Heart right ventricle (tissue), 16 donors: Measurements from ENCODE around the gene CDO1. TPM values are rescaled to one million over a fixed set of nuclear protein-coding genes. Genes with fewer than 3 reads are reported as not detected.

Experiments
- ATAC-seq, 8 donors: fragments of 200-7000 bp; cut with Tn5 transposase; one replicate each; pipeline ENCODE4 v1.9.1; 2020; ENCODE audit warnings: mild to moderate bottlenecking in 8 of 8, moderate library complexity in 8 of 8, moderate number of reproducible peaks in 1 of 8
- DNase-seq, 2 donors: peaks; one replicate each; pipeline ENCODE4 v3.0.0-alpha.2; 2020
- H3K27ac ChIP-seq, 10 donors: fragments of 200-600 bp; sonication (generic) in 2 of 10; one replicate each; pipeline versions ENCODE4 v1.5.0 to v1.8.0; 2020 to 2022; ENCODE audit warnings: mild to moderate bottlenecking in 3 of 10
- H3K27me3 ChIP-seq, 7 donors: fragments of 200-600 bp; one replicate each; pipeline ENCODE4 v1.8.0; 2021 to 2022; ENCODE audit warnings: mild to moderate bottlenecking in 2 of 7
- H3K36me3 ChIP-seq, 9 donors: fragments of 200-600 bp; sonication (generic) in 1 of 9; one replicate each; pipeline versions ENCODE4 v1.5.0 to v1.8.0; 2020 to 2022; ENCODE audit warnings: mild to moderate bottlenecking in 2 of 9
- H3K4me1 ChIP-seq, 9 donors: fragments of 200-600 bp; sonication (generic) in 1 of 9; one replicate each; pipeline versions ENCODE4 v1.5.0 to v1.8.0; 2020 to 2022; ENCODE audit warnings: mild to moderate bottlenecking in 4 of 9
- H3K4me3 ChIP-seq, 10 donors: fragments of 200-600 bp; sonication (generic) in 2 of 10; one replicate each; pipeline versions ENCODE4 v1.5.0 to v1.8.0; 2020 to 2022; ENCODE audit warnings: mild to moderate bottlenecking in 7 of 10, moderate library complexity in 2 of 10
- H3K9me3 ChIP-seq, 11 donors: fragments of 200-600 bp in 10 of 11; sonication (generic) in 2 of 11; one replicate each; pipeline versions ENCODE4 v1.5.0 to v1.8.0; 2013 to 2022; ENCODE audit warnings: mild to moderate bottlenecking in 2 of 11, control low read depth in 1 of 11, moderate library complexity in 1 of 11
- CTCF ChIP-seq, 9 donors: fragments of 200-600 bp; sonication (generic) in 2 of 9; IDR thresholded peaks; one replicate each; pipeline versions ENCODE4 v1.5.0 to v1.8.0; 2021 to 2022; ENCODE audit warnings: antibody characterized with exemption in 9 of 9, mild to moderate bottlenecking in 5 of 9, moderate library complexity in 1 of 9
- WGBS, 2 donors: extraction: QIAGEN DNeasy Blood & Tissue Kit; methylation state at CpG; one replicate each; pipeline ENCODE4 v1.1.7; 2013; ENCODE audit warnings: inconsistent platforms in 1 of 2; 5-methylcytosine and 5-hydroxymethylcytosine counted together
- intact Hi-C, 10 donors: fragments of 100-400 bp; cut with DNase I; formaldehyde crosslinking; loops; one replicate each; pipeline versions ENCODE4 v1.11.1 to v1.14.2; 2022
- polyA plus RNA-seq, 2 donors: library from polyadenylated mRNA; stranded (reverse); fragments of 200-250 nt; gene quantifications; one replicate each; pipeline ENCODE4 v1.2.3, GENCODE V29; 2013
- total RNA-seq, 10 donors: library from RNA; stranded (reverse); fragmentation: NEBNext Ultra II Directional in 3 of 10; extraction: Animal tissue kit (Norgen Biotek cat#: 25700) in 3 of 10; gene quantifications; one replicate each; pipeline versions ENCODE4 v1.2.1 to v1.2.4, GENCODE V29; 2021 to 2023
- donor health status: Arrhythmogenic right ventricular cardiomyopathy.
- donor health status: ischemic (EF 13 %, LVEDD 7.1; RV severe dilation, severe dysfunction).
- donor health status: healthy with polysubstance abuse.
- donor health status: DM: no; HTN: yes; CAD: no.
- donor health status: DM: no; HTN: no; CAD: no.
- donor health status: ischemic (EF 25% LVEDD 6.9; RV normal size, moderate dysfunction).
- donor health status: ischemic (EF 25% LVEDD 5.7; RV mildly dilated, moderate dysfunction).
- donor health status: healthy.
- donor health status: DM: yes; HTN: yes; CAD: no.
- donor health status: Ischemic cardiomyopathy.
- donor health status: ischemic (EF 35%, LVEDD 5.7; RV mildly dilated, moderate dysfunction).
- donor health status: nonischemic (EF 11% LVEDD 7.7; RV severe dilation, severe dysfunction).
- donor health status: DM: yes; HTN: yes; CAD: no.
- donor health status: PGD.
- donor health status: ischemic (EF 29% LVEDD 5.4; RV normal size, mild dysfunction).
- donor health status: nonischemic (EF 23%, LVEDD 6.1; RV moderate dilation, normal function).

The CDO1 gene
- total and polyA plus RNA-seq, 12 donors, result 2.3 to 14.8 (median 5.0) TPM

- H3K9me3 ChIP-seq, result no peaks in the 10 kb centered on the region
- H3K4me1 ChIP-seq, result no peaks in the 10 kb centered on the region
- TF ChIP-seq CTCF (IDR thresholded peaks at IDR 0.05), result no peak
- WGBS, 2 donors, result 73 to 82% methylated on average over 2 of the region's 2 CpGs
- H3K27me3 ChIP-seq, result no peaks in the 10 kb centered on the region
- ATAC-seq (peak in 1 of 8 donors; percentile 61), DNase-seq (no peak)
- no peak overlapping the region for H3K27ac ChIP-seq
- intact Hi-C loops, result loop anchor here in 1 of 10 donors (2.0 kb wide), 1 partner anchor 15 kb away; no protein-coding TSS in a partner anchor
- peaks cover 0 to 6% (median 0%) of the 10 kb centered on the region in 9 donors for H3K36me3 ChIP-seq
- H3K4me3 ChIP-seq, result no peak overlapping the region
Measured at GRCh38 chr5:115800108-115800507, 16.4 kb downstream of the CDO1 start.

GRCh38 chr5:115798252-115798651, 18.2 kb downstream of the CDO1 start:
- H3K27me3 ChIP-seq, result no peaks in the 10 kb centered on the region
- no peaks in the 10 kb centered on the region for H3K9me3 ChIP-seq
- no peaks in the 10 kb centered on the region for H3K4me1 ChIP-seq
- no peak for TF ChIP-seq CTCF (IDR thresholded peaks at IDR 0.05)
- DNase-seq (no peak), ATAC-seq (peak in 1 of 8 donors; percentile 31)
- no peak overlapping the region for H3K27ac ChIP-seq
- 53 to 67% methylated on average over 2 of the region's 2 CpGs for WGBS, 2 donors
- no peak overlapping the region for H3K4me3 ChIP-seq
- intact Hi-C loops, result no loop called here
- no peaks in the 10 kb centered on the region for H3K36me3 ChIP-seq

- Histone ChIP-seq H3K27ac (no peak overlapping the region), H3K9me3 (no peaks in the 10 kb centered on the region), H3K36me3 (no peaks in the 10 kb centered on the region), H3K4me3 (no peak overlapping the region), H3K27me3 (peaks cover 0 to 6% (median 0%) of the 10 kb centered on the region in 7 donors), H3K4me1 (no peaks in the 10 kb centered on the region)
- ATAC-seq (no peak), DNase-seq (no peak)
- TF ChIP-seq CTCF (IDR thresholded peaks at IDR 0.05), result no peak
- intact Hi-C loops, result no loop called here
- WGBS, 2 donors, result 95% methylated on average over 3 of the region's 3 CpGs
Measured at GRCh38 chr5:115796656-115797055, 19.8 kb downstream of the CDO1 start.

GRCh38 chr5:115795700-115796099, 20.8 kb downstream of the CDO1 start:
- TF ChIP-seq CTCF (IDR thresholded peaks at IDR 0.05), result no peak
- no peak for ATAC-seq
- Histone ChIP-seq H3K9me3 (no peaks in the 10 kb centered on the region), H3K36me3 (no peaks in the 10 kb centered on the region), H3K4me1 (no peaks in the 10 kb centered on the region), H3K27ac (no peak overlapping the region), H3K27me3 (peaks cover 0 to 11% (median 0%) of the 10 kb centered on the region in 7 donors), H3K4me3 (no peak overlapping the region)
- DNase-seq, result no peak
- 90 to 93% methylated on average over 1 of the region's 1 CpG for WGBS, 2 donors
- intact Hi-C loops, result no loop called here
